ENCODE data around the gene FZR1.

DNA sequence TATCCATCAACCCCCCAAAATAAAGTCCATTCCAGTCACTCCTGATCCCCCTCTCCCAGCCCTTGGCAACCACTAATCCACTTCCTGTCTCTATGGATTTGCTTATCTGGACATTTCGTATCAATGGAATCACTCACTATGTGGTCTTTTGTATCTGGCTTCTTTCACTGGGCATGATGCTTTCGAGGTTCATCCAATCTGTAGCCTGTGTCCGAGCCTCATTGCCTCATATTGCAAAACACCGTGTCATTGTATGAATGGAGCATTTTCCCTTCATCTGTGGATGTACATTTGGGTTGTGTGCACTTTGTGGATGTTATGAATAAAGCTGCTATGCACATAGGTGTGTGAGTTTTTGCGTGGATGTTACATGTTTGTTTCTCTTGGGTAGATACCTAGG lies 1.4 kb upstream of the FZR1 start:
- TF ChIP-seq POLR2A (IDR thresholded peaks at IDR 0.05), result no peak
- TF ChIP-seq, protein P1, sequence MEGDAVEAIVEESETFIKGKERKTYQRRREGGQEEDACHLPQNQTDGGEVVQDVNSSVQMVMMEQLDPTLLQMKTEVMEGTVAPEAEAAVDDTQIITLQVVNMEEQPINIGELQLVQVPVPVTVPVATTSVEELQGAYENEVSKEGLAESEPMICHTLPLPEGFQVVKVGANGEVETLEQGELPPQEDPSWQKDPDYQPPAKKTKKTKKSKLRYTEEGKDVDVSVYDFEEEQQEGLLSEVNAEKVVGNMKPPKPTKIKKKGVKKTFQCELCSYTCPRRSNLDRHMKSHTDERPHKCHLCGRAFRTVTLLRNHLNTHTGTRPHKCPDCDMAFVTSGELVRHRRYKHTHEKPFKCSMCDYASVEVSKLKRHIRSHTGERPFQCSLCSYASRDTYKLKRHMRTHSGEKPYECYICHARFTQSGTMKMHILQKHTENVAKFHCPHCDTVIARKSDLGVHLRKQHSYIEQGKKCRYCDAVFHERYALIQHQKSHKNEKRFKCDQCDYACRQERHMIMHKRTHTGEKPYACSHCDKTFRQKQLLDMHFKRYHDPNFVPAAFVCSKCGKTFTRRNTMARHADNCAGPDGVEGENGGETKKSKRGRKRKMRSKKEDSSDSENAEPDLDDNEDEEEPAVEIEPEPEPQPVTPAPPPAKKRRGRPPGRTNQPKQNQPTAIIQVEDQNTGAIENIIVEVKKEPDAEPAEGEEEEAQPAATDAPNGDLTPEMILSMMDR (IDR thresholded peaks at IDR 0.05), result no peak

Data from testis (tissue), 2 donors.